Endometrial microvascular endothelial cells (primary cell): Measurements from ENCODE around the gene AKR1A1. TPM values are rescaled to one million over a fixed set of nuclear protein-coding genes. Genes with fewer than 3 reads are reported as not detected.
"Not testable (repeated sequence)": the region's sequence is repeated elsewhere in the genome, so short reads cannot be mapped to it uniquely, and the experiment has no call there.

Source experiments
- in situ Hi-C: cut with HindIII; loops from 2 replicates; pipeline ENCODE4 v1.10.0; 2017; ENCODE audit warnings: low sequenced_read_pairs, low pct_unique_long_range_greater_than_20kb; ENCODE audit errors: inconsistent ontology term
- total RNA-seq: library from RNA; depleted of rRNA; stranded (reverse); fragments of >200 nt; gene quantifications from one replicate; pipeline ENCODE4 v1.2.3, GENCODE V29; 2015; ENCODE audit errors: inconsistent ontology term

Gene AKR1A1
- total RNA-seq, 1 donor from 2014 or later = 114 TPM

DNA sequence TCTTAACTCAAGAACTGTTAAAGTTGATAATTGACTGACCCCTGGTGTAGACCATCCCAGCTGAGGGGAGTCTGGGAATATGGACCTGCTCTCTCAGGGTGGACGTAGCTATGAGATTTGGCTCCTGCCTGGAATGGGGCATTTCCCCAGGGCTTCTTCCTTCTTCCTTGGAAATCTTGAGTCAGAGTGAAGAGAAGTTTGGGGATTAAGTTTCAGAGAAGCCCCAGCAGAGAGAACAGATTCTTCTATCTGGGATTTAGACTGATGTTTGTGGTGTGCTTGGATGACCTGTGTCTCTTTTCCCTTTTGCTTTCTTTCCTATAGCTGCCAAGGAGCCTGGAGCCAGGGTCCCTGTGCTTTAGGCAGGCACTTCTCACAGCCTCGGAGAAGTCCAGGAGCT, 13.2 kb downstream of the AKR1A1 start:
- in situ Hi-C loops = no loop called here

DNA sequence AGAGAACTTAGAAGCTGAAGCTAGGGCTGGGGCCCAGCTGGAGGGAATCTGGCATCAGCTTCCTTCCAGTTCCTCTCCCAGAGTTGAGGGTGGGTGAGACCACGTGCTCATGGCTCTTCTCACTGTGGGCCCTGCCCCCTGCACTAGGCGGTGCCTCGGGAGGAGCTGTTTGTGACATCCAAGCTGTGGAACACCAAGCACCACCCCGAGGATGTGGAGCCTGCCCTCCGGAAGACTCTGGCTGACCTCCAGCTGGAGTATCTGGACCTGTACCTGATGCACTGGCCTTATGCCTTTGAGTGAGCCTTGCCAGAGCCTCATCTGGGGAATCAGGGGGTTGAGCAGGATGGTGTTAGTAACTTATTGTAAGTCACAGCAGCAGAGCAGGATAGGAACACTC, 16.1 kb downstream of the AKR1A1 start:
- in situ Hi-C loops = no loop called here

DNA sequence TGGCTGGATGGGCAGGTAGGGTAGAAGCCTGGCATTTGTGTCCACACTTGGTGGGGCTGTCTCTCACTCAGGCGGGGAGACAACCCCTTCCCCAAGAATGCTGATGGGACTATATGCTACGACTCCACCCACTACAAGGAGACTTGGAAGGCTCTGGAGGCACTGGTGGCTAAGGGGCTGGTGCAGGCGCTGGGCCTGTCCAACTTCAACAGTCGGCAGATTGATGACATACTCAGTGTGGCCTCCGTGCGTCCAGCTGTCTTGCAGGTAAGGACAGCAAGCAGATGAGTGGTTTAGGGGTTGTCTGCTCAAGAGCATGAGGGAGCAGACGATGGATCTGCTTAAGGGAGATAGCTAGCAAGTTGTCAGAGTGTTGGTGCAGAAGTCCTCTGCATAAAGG, 17.3 kb downstream of the AKR1A1 start:
- in situ Hi-C loops = no loop called here

DNA sequence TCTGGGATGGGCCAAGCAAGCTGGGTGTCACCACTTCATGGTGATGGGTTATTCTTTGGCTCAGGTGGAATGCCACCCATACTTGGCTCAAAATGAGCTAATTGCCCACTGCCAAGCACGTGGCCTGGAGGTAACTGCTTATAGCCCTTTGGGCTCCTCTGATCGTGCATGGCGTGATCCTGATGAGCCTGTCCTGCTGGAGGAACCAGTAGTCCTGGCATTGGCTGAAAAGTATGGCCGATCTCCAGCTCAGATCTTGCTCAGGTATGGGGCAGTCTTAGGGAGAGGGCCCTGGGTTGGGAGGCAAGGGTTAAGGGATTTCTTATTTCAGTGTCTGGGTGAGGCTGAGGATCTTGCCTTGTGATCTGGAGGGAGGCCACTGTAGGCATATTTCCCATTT, 17.8 kb downstream of the AKR1A1 start:
- in situ Hi-C loops = no loop called here

DNA sequence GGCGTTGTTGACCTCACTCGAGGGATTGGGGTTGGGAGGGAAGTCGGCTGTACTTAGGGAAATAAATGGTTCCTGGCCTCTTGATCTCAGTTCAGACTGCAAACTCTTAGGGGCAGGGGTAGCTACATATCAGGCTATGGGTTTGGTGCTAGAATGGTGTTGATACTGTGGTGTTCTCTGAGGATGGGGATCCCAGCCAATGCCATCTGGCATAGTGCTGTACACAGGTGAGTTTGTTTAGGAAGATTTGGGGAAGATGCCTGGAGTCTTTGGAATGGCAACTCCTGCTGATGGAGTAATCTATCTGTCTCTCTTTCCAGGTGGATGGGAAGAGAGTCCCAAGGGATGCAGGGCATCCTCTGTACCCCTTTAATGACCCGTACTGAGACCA, 18.9 kb downstream of the AKR1A1 start:
- in situ Hi-C loops = no loop called here

DNA sequence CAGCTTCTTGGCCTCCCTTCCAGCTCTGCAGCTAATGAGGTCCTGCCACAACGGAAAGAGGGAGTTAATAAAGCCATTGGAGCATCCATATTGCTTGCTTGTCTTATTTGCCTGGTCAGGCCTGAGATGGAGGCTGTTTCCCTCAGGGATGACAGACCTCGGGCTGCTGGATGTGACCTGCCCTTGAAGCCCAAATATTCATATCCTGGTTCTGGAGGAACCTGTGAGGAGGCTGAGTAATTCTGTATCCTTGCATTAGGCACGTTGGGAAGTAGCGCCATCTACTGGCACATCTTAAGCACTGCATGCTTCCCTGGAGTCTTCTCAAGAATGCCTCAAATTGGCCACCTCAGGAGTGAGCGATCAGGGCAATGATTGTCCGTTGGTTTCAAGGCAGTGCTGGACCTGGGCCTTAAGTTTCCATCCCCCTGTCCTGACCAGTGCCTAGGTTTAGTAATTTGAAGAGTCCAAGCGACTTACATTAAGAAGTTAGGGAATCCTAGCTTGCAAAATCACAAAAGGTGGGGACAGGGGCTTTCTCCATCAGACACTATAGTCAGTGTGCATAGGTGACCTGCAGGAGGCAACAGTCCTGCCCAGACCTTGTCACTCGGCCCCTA, 19.4 kb downstream of the AKR1A1 start:
- in situ Hi-C loops = no loop called here

DNA sequence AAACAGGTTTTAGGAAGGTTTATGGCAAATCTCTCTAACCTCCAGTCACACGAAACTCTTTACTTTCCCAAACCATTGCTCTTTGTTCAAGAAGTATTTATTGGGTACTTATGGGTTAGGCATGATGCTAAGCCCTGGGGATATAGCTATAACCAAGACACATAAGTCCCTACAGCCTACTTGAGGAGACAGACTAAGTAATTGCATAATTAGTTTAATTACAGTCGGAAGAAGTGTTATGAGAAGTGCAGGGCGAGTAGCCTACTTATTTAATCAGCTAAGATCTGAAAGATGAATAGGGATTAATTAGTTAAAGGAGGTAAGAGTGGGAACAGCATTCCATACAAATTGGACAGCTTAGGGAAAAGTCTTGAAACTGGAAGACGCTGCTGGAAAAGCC, 20.0 kb downstream of the AKR1A1 start:
- in situ Hi-C loops = no loop called here

DNA sequence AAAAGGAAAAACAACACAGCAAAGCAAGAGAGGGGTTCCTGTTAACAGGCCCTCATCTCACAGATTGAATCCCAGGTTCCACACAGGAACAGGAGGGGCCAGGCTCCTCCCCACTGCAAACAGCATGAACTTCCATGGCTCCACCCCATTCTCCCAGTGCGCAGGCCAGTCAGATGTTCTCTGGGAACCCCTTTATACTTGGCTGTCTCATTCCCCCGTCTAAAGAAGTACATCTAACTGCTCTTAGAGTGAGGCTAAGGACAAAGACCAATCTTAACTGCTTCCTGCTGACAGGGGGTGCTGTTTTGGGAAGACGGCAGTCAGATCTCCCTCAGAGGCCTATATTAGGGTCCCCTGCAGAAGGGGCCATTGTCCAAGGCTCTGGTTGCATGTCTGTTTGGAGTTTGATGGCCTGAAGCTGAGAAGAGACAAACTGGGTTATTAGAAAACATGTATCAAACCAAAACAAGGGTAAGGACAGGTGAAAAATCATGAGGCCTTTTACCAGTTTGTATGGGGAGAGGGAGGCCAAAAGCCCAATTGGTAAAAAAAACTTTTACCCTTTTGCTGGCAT, 22.7 kb downstream of the AKR1A1 start:
- in situ Hi-C loops = no loop called here

DNA sequence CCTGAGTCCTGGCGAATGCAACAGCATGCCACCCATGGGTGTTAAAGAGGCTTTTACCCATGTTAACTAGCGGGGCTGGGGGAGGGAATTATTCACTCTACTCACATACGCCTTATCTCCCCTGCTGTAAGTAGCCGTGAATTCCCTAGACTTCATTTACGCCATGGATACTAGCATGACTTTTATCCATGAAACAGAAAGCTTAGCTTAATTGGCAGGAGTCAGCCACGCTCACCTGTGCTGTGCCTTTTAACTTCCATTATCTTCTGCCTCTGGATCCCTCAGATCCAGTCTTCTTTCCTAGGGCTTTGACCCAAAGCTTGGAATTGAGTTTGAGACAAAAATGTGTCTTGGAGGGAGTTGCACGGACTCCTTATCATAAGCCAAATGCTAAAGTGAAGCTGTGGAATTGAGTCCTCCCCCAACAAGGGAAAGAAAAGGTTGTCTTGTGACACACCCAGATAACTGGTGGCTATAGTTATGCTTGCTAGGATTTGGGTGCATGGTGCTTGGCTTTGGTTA, 23.5 kb downstream of the AKR1A1 start:
- in situ Hi-C loops = no loop called here

DNA sequence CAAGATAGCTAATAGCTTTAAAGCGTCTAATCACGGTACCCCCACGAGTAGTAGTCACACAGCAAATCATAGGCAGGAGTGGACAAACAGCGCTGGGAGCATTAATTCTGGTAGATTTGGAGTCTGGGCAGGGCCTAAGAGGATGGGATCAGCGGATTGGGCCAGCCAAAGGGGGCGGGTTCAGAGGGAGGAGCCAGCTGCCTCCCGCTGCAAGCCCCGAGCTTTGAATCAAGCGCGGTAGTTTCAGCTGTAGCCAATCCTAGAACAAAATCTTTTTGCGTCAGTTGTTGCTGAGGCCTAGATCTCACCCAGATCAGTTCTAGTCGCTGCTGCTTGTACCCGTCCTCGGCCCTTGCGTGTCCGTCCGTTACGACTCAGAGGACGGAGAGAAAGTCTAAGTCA, 32.6 kb downstream of the AKR1A1 start:
- in situ Hi-C loops = no loop called here

DNA sequence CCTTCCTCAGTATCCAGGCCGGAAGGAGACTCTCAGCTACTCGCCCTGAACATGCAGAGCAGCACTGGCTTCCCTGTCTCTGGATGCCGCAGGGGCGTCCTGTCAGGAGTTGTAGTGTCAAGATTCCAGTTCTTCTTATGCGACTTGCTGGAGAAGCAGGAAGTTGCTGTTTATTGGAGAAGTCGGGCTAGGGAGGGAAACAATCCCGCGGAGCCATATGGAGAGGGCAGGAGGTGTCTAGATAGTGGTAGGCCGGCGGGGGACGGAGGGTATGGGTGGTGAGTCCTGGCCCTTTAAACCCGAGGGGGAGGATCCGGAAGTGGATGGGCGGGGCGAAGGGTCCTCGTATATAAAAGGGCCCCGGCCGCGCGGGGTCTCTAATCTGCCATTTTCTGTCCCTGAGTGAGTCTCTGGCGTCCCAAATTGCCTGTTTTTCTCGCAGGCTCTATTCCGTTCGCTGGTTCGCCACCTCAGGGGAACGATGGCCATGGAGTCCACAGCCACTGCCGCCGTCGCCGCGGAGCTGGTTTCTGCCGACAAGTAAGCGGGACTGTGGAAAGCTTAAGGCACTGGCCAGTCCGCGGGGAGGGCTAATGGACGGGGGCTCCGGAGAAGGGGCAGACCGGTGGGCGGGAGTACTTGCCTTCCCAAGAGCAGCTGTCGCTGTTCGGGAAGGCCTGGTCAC, 33.2 kb downstream of the AKR1A1 start, which contains the start of gene NASP:
Gene NASP, plus strand, starts transcription at position 376 of the 685 bp plus-strand sequence. Its CDS starts 106 bp downstream, at position 482.
- in situ Hi-C loops = no loop called here

DNA sequence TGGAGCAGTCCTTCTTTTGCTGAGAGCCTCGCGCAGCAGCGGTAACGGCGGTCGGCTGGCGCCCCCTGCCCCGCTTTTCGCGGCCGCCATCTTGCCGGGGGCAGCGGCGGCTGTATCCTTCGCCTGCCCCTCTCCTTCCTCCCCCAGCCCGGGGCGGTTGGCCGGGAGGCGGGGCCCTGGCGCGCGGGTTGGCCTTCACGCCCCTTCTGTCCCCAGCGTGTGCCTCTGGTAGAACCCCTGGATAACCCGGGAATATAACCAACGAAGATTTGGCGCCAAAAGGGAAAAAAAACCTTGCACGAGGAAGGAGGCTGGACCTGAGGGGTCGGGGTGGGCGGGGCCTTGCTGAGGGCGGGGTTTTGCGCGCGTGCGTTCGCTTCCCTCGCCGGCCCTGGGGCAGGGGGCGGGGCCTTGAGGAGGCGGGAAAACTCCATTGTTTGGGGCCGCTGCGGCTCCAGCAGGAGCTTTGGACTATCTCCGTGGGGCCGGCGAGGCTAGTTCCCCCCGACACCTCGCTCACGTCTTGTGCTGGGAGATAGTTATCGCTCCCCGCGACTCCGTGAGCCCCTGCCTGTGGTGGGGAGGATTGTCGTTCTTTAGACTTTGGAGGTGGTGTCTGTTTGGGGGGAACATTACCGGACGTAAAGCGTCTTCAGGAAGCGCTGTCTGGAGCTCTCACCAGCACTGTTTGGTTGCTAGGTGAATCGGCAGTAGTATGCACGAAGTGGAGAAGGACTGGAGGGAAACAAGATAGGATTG, 33.9 kb downstream of the AKR1A1 start:
- in situ Hi-C loops = no loop called here

DNA sequence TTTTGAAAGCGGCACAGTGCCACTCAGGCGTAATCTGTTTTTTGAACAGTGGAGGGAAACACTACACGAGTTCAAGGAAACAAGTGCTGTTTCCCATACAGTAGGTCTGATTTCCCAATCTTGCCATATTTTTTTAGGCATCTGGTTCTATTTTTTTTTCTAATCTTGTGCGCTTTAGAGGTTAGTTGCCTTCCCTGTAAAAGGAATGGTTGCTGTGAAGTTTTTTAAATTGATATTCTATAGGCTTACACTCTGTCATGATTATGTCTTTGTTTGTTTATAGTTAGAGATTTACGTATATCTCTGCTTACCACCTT, 34.4 kb downstream of the AKR1A1 start:
- in situ Hi-C loops = no loop called here

DNA sequence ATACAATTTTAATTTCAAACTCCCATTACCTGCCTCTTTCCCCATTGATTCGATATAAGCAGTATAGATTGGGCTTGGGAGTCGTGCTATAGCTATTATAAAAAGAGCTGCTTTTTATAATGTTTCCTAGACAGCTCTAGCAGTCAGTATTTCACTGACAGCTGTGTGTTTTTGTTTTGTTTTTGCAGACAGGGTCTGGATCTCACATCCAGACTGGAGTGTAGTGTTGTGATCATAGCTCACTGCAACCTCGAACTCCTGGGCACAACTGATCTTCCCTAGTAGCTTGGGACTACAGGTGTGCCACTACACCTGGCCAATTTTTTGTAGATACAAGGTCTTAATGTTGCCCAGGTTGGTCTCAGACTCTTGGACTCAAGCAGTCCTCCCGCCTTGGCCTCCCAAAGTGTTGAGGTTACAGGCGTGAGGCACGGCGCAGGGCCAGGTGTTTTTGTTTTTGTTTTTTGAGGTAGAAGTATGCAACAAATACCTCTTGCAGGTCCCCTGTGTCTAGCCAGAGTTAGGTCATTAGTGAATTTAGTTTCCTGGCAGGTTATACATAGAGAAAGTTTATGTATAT, 35.0 kb downstream of the AKR1A1 start:
- in situ Hi-C loops = no loop called here

DNA sequence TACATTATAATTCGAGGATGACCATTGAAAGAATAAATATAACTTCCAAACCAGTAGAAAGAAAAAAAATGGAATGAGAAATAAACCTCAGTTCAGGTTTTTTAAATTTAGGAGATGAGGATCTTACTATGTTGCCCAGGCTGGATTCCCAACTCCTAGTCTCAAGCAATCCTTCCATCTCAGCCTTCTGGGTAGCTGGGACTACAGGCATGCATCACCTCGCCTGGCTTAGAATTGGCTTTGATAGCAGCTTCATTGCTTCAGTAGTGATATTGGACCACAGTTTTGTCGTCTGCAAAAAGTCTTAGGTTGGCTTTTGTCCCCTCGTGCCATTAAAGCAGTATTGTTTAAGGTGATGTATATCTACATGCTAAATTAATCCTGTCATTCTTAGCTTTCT, 36.1 kb downstream of the AKR1A1 start:
- in situ Hi-C loops = no loop called here

DNA sequence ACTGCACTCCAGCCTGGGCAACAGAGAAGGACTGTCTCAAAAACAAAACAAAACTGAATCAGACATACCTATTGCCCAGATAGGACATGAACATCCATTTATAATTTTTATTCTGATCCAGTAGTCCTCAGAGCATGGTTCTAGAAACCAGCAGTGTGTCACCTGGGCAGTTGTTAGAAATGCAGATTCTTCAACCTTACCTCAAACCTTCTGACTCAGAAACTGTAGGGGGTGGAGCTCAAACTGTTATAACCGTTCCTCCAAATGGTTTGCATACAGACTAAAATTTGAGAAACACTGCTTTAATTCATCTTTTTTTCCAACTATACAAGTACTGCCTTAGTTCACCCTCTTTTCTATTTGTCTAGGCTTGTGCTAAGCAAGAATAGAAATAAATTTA, 39.2 kb downstream of the AKR1A1 start:
- in situ Hi-C loops = no loop called here

DNA sequence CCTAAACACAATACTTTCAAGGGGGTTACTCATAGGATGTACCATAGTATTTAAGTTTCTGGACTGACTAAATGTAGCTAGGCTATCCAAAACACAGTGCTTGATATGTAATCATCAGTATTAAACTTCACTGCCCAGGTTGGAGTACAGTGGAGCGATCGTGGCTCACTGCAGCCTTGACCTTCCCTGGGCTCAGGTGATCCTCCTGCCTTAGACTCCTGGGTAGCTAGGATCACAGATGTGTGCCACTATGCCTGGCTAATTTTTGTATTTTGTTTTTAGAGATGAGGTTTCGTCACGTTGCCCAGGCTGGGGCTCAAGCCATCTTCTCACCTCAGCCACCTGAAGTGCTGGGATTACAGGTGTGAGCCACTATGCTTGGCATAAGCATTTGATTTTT, 43.8 kb downstream of the AKR1A1 start:
- in situ Hi-C loops = no loop called here

DNA sequence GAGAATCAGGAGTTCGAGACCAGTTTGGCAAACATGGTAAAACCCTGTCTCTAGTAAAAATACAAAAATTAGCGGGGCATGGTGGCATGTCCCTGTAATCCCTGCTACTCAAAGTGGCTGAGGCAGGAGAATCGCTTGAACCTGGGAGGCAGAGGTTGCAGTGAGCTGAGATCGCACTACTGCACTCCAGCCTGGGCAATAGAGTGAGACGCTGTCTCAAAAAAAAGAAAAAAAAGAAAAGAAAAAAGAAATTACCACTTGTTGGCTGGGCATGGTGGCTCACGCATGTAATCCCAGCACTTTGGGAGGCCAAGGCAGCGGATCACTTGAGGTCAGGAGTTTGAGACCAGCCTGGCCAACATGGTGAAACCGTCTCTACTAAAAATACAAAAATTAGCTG, 46.1 kb downstream of the AKR1A1 start:
- in situ Hi-C loops = not testable (repeated sequence)

DNA sequence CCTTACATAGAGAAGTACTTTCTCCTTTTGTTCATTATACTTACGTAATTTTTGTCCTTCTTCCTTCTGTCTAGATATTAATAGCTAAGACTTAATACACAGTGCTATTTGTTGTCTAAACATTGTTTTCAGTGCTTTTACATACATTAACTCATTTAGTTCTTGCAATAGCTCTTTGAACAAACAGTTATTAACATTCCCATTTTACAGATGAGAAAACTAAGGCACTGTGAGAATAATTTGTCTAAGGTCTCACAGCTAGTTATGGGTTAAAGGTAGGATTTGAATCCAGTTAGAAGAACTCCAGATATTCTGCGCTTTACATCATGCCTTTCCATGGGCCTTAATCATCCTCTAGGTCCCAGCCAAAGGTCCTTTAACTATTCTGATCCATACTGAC, 53.6 kb downstream of the AKR1A1 start:
- in situ Hi-C loops = no loop called here
